ENCODE data around the gene MOK.
"Not testable (repeated sequence)": the region's sequence is repeated elsewhere in the genome, so short reads cannot be mapped to it uniquely, and the experiment has no call there.

Gene MOK

DNA sequence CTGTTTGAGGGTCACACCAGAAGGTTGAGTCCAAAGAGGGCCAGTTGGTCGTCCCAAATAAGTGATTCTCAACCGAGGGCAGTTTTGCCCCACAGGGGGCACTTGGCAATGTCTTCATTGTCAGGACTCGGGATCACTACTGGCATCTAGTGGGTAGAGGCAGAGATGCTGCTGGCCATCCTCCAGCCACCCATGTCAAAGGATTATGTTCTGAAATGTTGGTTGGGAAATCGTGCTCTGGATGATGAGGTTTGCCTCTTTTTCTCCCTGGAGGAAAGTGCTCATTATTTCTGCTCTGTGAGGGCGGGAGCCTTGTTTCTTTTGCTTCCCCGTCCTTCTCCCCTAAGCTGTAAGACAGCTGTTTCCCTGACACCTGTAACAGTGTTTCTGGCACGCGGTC is 18.1 kb upstream of the MOK start:
- intact Hi-C loops (cut with DNase I): no loop called here
- peak in 9 of 10 donors; percentile 68 to 95 (median 79) for DNase-seq

DNA sequence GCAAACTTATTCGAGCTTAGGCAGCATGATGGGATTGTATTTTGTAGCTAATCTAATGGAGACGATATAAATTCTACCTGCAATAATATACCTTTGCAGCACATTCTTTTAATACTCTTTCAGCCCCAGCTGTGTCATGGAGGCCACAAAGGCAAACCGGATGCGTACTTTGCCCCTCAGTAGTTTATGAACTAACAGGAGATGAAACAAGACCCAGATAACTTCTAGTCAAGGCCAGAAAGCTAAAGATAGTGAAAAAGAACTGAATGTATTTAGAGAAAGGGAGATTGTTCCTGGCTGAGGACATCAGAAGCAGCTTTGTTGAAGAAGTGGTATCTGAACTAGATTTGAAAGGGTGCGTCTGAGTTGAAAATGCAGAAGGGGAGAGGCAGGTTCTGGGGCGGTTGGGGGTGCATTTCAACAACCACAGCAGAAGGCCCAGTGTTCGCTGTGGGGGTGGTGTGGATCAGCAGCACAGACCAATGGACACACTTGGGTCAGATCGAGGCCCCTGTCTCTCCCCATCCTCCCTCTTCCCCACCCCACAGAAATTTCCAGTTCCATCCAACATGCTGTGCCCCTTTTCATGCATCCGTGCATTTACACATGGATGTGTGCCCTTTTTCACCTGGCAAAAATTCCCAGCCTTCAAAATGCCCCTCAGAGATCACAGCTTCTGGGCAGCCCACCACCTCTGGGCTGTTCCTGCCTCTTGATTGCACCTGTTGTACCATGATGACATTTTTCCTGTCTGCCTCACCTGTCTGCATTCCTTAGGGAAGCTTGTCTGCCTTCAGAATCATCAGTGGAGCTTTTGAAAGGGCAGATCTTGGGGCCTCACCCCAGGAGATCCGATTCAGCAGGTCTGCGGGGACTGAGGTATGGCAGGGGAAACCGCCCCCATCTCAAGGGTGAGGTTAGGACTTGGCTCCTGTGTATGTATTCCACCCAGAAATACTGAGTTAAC is 16.8 kb upstream of the MOK start:
- DNase-seq: peak in 1 of 10 donors; percentile 66
- intact Hi-C loops (cut with DNase I): no loop called here

GRCh38 chr14:102320671-102321455 is 15.9 kb upstream of the MOK start:
- intact Hi-C loops (cut with DNase I): no loop called here

DNA sequence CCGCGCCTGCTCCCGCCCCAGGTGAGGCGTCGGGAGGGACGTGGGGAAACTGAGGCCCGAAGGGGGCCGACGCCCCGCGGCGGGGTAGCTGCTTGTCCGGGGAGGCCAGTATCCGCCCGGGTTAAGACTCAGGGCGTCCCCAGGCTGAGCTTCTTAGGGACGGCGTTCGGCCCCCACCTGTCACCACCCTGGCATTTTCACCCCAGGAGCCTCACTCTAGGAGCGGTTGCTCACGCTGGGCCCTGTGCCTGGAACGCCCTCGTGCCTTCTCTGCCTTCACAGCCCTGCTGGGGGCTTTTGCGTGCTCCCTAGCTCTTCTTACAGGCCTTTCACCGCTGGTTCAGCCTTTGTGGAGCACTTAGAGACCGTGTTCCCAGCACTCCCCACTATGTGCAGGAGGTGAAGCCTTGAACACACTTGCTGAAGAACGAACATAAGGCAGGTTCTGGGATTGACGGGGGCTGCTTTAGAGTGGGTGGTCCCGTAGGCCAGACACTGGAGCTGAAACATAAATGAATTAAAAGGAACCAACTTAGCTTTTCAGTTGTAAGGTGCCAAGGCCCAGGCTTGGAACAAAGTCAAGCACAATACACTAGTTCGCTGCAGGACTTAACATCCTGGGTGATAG is 15.2 kb upstream of the MOK start:
- intact Hi-C loops (cut with DNase I): no loop called here
- DNase-seq: peak in 5 of 10 donors; percentile 17 to 88 (median 75)

More at GRCh38 chr14:102320671-102321455, 15.9 kb upstream of the MOK start:
- DNase-seq: peak in 1 of 10 donors; percentile 70

- intact Hi-C loops (cut with DNase I): loop anchor here (5.0 to 10.0 kb wide), 3 partner anchors 198 to 355 kb away; partner anchors contain the start of genes DYNC1H1 and HSP90AA1
- peak; percentile 87 to 99 (median 91) for DNase-seq
Measured at GRCh38 chr14:102319351-102320032, 14.5 kb upstream of the MOK start, which contains the start of gene ZNF839. TSS of gene ZNF839 (plus strand) at chr14:102319746. CDS start at chr14:102319766, 20 bp downstream.

- DNase-seq: peak in 2 of 10 donors; percentile 52 to 73
- intact Hi-C loops (cut with DNase I): loop anchor here (5.0 to 10.0 kb wide), 3 partner anchors 198 to 354 kb away; partner anchors contain the start of genes DYNC1H1 and HSP90AA1
Measured at GRCh38 chr14:102318781-102319276, 13.9 kb upstream of the MOK start.

- intact Hi-C loops (cut with DNase I): loop anchor here (5.0 to 10.0 kb wide), 3 partner anchors 200 to 353 kb away; partner anchors contain the start of genes DYNC1H1 and HSP90AA1
- peak in 3 of 10 donors; percentile 18 to 86 (median 35) for DNase-seq
Measured at GRCh38 chr14:102317564-102318248, 12.7 kb upstream of the MOK start.

- peak; percentile 89 to 99 (median 95) for DNase-seq
- intact Hi-C loops (cut with DNase I): loop anchor here (5.0 to 10.0 kb wide), 3 partner anchors 200 to 352 kb away; partner anchors contain the start of genes DYNC1H1 and HSP90AA1
Measured at GRCh38 chr14:102316743-102317563, 12.0 kb upstream of the MOK start.

GRCh38 chr14:102316338-102316742 is 11.4 kb upstream of the MOK start:
- intact Hi-C loops (cut with DNase I): loop anchor here (5.0 to 10.0 kb wide), 3 partner anchors 201 to 352 kb away; partner anchors contain the start of genes DYNC1H1 and HSP90AA1
- DNase-seq: peak in 2 of 10 donors; percentile 25 to 44

GRCh38 chr14:102315121-102315520 is 10.2 kb upstream of the MOK start:
- intact Hi-C loops (cut with DNase I): loop anchor here (5.0 to 10.0 kb wide), 3 partner anchors 202 to 350 kb away; partner anchors contain the start of genes DYNC1H1 and HSP90AA1
- DNase-seq: peak in 1 of 10 donors; percentile 35

DNA sequence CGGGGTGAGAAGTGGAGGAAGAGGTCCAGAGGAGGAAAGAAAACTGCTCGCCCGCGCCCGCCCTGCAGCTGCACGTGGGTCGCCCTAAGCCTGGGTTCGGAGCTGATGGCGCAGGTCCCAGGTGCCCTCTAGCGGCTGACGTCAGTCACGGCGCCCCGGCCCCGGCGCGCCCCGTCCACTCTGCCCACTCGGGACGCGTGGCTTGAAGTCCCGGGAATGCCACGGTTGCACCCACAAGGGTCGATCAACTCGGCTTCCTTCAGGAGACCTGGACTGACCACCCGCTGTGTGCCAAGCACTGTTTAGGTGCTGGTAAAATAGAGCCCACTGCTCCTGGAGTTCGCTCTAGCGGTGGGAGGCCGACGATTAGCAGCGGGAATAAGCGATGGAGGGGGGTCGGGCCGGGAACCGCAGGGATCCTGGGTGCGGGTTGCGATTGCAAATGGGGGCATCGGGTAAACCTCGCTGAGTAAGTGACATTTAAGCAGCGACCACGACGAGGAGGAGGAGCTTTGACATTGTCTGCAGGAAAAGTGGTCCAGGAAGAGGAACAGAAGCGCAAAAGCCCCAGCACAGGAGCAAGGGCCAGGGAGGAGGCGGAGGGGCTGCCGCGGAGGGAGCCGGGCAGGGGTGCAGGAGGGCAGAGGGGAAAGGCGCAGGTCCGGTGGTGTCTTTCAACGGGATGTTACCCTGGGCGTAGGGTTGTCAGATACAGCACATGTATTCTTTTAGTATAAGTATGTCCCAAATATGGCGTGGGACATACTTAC is 9.5 kb upstream of the MOK start:
- intact Hi-C loops (cut with DNase I): loop anchor here (1.0 to 10.0 kb wide), 6 partner anchors 79 to 350 kb away; partner anchors contain the start of genes DYNC1H1 and HSP90AA1
- peak; percentile 76 to 98 (median 86) for DNase-seq

DNA sequence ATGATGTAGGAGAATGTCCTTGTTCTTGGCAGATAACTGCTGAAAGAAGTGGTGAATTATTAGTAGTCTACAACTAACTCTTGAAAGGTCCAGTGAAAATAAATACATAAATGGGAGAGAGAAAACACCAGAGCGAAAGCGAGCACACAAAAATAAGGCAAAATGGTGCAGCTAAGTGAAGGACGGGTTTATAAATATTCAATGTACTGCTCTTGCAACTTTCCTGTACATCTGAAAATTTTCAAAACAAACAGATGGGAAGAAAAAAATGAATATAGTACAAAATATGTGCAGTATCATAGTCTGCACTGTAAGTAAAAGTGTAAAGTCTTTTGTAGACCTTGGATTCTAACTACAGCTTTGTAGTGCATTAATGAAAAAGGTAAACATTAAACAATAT is 1.3 kb downstream of the MOK start:
- intact Hi-C loops (cut with DNase I): no loop called here
- DNase-seq: no peak

- intact Hi-C loops (cut with DNase I); DNase-seq: not testable (repeated sequence)
Measured at GRCh38 chr14:102298303-102299070, 6.5 kb downstream of the MOK start.

DNA sequence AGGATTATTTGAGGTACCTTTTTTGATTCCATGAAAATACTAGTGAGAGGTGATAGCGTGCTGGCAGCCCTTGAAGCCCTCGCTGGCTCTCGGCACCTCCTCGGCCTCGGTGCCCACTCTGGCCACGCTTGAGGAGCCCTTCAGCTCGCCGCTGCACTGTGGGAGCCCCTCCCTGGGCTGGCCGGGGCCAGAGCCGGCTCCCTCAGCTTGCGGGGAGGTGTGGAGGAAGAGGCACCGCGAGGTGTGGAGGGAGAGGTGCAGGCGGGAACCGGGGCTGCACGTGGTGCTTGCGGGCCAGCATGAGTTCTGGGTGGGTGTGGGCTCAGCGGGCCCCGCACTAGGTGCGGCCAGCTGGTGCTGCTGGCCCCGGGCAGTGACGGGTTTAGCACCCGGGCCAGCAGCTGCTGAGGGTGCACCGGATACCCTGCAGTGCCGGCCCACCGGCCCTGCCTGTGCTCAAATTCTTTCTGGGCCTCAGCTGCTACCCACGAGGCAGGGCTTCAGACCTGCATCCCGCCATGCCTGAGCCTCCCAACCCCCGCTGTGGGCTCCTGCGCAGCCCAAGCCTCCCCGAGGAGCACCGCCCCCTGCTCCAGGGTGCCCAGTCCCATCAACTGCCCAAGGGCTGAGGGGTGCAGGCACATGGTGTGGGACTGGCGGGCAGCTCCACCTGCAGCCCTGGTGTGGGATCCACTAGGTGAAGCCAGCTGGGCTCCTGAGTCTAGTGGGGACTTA is 7.4 kb downstream of the MOK start:
- intact Hi-C loops (cut with DNase I): no loop called here
- DNase-seq: no peak

- DNase-seq: no peak
- intact Hi-C loops (cut with DNase I): no loop called here
Measured at GRCh38 chr14:102295270-102295669, 9.7 kb downstream of the MOK start.

Data from posterior cingulate gyrus (tissue), 11 donors.